GM19238 (cell line): Measurements from ENCODE around the gene RBM4B.

Source experiments
- DNase-seq: peaks from one replicate; pipeline ENCODE4 v3.0.0; 2011; ENCODE audit warnings: low spot score; ENCODE audit not compliant: insufficient read length

The RBM4B gene

DNA sequence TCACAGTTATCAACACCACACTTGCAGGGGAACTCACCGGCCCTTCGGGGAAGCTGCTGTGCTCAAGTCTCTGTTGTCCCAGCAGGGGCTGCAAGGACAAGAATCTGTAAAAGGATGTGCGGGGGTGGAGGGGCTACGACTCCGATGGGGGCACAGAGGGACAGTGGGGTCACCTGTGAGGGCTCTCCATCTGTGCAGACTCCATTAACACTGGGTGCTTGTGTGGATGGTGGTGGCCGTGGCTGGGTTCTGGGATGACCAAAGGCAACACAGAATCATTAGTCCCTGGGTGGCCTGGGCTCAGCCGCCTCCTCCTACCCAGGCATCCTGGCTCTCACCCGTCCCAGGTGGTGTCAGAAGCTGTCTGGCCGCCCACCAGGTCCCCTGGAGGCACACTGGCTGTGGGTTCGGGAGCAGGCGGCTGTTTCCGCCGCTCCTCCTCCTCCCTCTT is 10.2 kb upstream of the RBM4B start:
- no peak for DNase-seq

DNA sequence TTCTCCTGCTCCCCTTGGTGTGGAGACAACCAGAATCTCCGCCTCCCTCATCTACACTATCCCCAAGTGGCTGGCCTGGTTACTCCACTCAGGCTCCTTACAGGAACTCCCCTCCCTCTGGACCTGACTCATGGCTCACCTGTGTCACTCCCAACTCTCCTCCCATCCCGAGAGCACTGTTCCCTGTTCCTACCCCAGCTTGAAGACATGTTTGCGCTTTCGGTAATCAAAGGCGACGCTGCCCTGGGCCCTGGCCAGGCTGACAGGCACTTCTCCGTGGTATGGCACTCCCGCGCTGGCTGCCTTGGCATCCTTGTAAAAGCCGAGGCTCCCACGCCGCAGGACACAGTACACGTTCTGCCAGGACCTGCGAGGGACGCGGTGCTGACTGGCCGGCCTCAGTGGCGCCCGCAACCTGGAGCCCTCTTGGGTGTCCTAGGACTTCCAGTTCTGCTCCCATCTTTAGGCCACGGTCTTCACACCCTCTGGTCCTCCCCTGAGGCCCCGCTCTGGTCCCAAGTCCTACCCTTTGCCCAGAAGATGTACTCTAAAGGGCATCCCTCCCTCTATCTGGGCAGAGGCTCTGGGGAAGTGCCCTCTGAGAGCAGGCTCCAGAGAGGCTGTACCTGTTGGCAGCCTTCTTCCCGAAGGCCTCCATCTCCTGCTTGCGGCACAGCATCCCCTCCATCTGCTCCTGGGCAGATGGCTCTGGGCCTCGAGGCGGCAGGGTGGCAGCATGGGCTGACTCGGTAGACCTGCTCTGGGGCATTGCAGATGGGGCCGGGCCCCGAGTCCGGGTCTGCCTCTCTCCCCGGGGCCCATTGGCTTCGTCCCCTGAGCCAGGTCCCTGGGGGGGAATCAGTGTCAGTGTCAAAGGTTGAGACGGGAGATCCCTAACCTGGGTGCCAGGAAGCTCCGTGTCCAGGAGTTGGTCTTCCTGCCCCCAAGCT is 9.4 kb upstream of the RBM4B start:
- no peak for DNase-seq

- DNase-seq, result no peak
Observed at GRCh38 chr11:66686100-66686785, 8.6 kb upstream of the RBM4B start.

DNA sequence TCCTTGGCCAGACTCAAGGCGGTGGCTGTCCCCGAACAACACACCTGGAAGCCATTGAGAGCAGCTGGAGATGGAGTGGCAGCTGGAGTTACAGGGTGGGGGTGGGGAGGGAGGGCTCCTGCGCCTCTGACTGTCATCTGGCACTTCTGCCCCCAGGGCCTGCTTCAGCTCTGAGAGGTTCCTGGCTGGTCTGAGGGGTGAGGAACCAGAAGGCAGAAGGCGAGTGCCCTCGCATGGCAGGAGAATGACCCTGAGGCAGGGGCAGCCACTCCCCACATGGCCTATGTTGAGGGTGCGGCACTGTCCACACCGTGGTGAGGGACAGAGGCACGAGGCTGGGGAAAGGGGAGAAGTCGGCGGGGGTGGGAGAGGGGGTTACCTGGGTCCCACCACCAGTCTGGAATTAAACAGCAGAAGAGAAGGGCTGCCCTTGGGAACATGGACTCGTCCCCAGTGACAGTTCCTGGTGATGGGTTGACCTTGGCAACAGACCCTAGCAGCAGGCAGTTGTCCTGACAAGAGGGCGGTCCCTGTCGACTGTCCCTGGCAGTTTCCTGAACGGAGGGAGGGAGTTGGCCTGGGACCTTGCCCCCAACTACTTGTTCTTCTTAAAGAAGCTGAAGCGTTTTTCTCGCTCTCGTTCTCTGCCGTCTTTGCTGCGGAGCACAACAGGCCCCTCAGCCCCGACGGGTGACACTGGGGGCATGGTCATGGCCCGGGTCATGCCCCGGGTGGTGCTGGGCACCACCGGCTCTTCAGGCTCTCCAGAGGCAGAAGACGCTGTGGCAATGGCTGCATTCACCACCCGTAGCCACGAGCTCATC is 7.8 kb upstream of the RBM4B start:
- no peak for DNase-seq

DNA sequence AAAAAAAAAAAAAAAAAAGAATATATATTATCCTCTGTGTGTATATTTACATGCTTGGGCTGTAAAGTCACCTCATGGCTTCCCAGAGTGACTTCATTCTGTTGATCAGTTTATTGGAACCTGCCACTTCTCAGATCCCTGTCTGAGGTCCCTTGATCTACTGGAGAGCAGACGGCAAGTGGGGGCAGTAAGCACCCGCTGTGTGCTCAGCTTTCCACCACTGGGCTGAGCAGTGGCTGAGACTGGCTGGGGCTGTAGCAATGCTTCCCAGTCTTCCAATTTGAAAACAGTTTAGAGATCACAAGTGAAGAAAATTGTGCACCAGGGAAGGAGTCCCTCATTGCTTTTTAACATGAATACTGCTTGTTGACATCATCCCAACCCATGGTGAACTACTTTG is 6.9 kb upstream of the RBM4B start:
- no peak for DNase-seq

DNA sequence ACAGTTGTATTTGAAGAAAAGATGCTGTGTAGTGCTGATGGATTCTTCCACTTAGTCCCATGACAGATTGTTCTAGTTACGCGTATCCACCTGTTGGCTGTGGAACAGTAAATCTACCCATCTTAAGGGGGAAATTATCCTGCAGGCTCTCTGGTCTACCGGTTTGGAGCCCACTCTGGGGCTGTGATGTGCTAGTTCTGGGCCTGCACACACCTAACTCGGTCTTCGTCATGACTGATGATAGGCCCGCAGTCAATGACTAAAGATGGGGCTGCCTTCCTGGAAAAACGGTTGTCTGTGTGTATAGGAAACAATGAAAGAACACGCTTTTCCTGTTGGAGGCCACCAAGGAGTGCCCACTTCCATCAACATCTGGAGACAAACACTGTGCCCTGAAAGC is 6.2 kb upstream of the RBM4B start:
- no peak for DNase-seq

DNA sequence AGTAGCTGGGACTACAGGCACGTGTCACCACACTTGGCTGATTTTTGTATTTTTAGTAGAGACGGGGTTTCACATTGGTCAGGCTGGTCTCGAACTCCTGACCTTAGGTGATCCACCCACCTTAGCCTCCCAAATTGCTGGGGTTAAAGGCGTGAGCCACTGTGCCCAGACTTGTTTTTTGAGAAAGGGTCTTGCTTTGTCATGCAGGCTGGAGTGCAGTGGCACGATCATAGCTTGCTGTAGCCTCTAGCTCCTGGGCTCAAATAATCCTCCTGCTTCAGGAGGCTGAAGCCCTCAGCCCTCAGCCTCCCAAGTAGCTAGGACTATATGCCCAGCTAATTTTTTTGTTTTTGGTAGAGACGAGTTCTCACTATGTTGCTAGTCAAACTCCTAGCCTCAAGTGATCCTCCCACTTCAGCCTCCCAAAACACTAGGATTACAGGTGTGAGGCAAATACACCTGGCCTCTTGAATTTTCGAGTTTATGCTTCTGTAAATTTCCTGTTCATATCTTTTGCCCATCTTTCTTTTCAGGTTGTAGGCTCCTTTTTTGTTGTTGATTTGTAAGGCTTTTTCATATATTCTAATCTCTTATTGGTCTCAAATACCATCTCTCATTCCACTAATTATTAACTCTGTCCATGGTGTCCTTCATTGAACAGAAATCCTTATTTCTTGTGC is 3.4 kb upstream of the RBM4B start:
- DNase-seq, result no peak

DNA sequence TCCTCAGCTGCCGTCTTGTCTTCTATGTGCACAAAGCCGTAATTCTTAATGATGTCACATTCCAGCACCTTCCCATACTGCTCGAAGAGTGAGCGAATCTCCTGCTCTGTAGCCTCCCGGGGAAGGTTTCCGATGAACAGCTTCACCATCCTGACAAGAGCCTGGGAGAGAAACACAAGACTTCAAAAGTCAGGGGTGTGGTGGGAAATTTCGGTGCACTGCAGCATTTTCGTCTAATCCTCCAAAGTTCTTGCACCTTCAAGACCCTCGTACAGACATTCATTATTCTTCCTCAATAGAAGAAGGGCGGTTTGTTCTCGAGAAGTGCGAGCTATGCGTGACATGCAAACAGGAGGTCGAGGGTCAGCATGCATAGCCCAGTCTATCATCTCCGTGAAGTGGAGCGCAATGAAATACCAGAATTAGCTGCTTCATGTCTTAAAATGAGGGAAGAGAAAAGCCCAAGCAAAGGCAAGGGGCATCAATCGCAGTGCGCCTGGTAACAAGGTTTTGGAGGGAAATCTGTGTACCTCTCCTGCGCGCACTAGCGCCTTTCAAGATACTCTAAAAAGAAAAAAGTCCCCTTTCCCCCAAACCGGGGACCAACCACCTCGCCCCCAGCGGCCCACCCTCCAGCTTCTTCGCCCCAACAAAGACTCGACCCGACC is 622 bp downstream of the RBM4B start:
- DNase-seq, result no peak

DNA sequence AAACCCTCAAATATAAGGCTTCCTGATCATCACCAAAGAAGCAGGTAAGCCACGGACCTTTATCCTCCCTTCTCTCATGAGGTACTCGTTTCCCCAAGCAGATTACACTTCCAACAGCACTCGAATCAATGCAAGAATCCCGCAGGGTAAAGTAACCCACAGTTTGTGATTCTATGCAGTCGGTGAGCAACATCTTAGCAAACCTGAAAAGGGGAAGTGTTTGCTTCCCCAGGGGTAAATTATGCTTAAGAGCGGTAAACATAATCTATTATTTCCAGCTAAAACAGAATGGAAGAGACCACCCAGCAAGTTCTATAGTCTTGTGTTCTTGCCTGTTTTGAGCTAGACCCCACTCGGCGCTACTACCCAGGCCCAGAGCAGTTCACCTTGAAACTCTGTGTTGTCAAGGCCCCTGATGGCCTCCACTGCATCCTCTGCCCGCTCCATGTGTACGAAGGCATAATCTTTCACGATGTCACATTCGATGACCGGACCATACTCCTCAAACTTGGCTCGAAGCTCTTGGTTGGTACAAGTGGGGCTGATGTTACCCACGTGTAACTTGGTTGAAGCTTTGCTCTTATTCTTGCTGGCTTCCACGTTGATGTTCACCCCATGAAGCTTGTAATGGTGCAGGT is 1.3 kb downstream of the RBM4B start:
- no peak for DNase-seq

GRCh38 chr11:66674964-66675602 is 2.6 kb downstream of the RBM4B start:
- DNase-seq, result no peak

DNA sequence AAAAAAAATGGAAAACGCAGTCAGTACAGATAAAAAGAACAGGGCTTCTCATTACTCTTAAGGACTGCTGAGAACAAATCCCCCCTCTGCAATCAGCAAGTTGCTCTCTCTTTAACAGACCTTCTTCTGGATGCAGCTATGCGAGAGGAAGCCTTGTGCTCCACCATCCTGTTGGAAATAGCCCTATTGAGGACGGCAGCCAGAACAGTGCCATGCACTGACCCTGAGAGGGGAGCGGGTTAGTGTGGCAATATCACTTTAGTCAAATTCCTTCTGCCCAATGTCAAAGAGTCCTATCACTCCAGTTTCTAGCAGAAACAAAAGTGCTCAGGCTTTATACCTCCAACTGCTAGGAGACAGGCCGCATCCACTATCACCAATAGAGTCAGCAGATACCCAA is 6.9 kb downstream of the RBM4B start:
- DNase-seq, result no peak

DNA sequence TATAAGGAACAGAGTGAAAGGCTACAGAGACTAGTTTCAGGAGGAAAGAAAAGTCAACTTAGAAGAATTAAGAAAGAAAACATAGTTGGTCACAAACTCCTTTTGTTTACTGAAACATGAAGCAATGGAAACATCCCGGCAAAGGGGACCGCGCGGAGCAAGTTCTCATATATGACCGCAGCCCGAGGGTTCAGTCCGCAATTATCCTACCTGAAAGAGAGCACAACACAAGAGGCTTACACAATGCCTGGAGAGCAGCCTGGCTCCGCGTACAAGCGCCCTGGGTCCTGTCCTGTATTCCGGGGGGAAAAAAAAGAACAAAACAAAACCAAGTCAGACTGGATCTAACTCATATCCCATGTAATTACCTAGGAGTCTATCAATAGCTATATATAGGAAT is 12.3 kb downstream of the RBM4B start:
- no peak for DNase-seq

DNA sequence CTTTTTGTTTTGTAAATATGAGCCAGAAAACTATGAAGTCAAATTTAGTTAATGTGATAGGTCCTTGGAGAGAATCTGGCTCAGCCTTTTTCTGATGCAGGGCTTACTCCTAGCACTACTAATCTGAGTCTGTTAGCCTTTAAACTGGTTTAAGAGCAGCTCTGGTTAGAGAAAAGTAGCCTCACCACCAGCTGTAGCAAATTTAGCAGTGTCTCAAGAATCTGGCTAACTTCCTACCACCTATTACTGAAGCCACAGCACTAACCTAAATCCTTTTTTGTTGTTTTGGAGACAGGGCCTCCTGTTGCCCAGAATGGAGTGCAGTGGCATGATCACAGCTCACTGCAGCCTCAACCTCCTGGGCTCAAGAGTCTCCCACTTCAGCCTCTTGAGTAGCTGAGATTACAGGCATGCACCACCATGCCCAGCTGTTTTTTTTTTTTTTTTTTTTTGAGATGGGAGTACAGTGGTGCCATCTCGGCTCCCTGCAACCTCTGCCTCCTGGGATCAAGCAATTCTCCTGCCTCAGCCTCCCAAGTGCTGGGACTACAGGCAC is 13.9 kb downstream of the RBM4B start:
- DNase-seq, result no peak

DNA sequence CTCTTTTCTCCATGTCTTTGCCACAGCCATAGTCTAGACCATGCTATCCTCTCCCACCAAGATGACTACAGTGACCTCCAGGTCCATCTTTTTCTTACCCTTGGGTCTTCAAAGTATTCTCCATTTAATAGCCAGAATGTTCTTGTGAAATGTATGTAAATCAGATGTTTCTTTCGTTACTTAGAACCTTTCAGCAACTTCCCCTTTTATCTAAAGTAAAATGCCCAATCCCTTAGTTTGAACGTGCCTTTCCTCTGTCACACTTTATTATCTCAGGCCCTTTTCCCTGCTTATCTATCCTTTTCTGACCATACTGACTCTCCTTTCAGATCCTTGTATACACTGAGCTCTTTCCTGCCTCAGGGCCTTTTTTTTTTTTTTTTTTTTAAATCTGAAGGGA is 17.9 kb downstream of the RBM4B start:
- no peak for DNase-seq

DNA sequence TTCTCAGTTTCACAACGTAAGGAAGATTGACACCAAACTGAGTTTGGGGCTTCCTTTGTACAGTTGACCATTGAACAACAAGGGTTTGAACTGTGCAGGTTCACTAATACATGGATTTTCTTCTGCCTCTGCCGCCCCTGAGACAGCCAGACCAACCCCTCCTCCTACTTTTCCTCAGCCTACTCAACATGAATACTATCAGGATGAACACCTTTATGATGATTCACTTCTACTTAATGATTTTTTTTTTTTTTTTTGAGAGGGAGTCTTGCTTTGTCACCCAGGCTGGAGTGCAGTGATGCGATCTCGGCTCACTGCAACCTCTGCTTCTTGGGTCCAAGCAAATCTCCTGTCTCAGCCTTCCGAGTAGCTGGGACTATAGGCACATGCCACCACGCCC is 24.6 kb downstream of the RBM4B start:
- no peak for DNase-seq

GRCh38 chr11:66652651-66653050 is 25.0 kb downstream of the RBM4B start:
- DNase-seq, result no peak

DNA sequence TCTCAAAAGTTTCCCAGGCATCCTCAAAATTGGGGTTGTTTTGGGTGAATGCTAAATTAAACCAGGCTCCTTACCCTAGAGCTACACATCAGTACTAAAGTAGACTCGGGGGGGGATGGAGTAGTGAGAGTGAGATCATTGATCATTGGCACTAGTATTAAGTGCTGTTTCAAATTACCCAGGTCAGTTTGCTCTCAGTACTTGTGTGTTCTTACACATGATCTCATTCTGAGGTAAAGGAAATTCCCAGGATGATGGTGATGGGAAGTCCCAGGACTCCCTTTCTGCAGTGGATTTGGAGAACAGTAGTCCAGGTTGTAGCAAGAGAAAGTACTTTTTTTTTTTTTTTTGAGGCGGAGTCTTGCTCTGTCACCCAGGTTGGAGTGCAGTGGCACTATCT is 26.7 kb downstream of the RBM4B start:
- DNase-seq, result no peak

GRCh38 chr11:66649903-66650302 is 27.8 kb downstream of the RBM4B start:
- DNase-seq, result no peak

DNA sequence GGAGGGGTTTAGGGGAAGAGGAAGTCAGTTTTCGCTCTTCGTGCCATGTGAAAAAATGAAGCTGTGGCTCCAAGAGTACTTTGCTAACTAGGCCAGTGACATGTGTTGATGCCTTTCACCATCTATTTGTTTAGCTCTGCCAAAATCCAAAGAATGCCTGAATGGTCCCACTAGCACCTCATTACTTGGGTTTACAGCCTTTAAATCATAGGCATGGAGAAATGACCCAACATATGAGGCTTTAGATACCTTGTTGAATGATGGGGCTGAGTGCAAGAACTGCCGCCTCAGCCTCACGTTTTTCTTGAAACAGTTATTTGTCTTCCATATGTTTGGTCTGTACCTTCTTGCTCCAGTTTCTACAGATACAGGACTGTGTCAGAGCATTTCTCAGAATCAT is 30.9 kb downstream of the RBM4B start:
- DNase-seq, result no peak
